ENCODE results near the gene PGP.

Gene PGP

GRCh38 chr16:2174396-2175131 is 40.1 kb downstream of the PGP start:
- no peak overlapping the region for H3K27ac ChIP-seq
- peaks cover 52 to 85% (median 80%) of the 10 kb centered on the region in 3 donors for H3K36me3 ChIP-seq
- no peak for DNase-seq
- H3K9me3 ChIP-seq: no peaks in the 10 kb centered on the region
- intact Hi-C loops (cut with DNase I; ENCODE audit: low total_unique reads): no loop called here
- no peak overlapping the region for H3K4me3 ChIP-seq
- H3K27me3 ChIP-seq: peaks cover 0 to 12% of the 10 kb centered on the region in 2 donors
- no peak for TF ChIP-seq CTCF (IDR thresholded peaks at IDR 0.05)
- H3K4me1 ChIP-seq: peaks cover 0 to 3% (median 0%) of the 10 kb centered on the region in 4 donors

- intact Hi-C loops (cut with DNase I; ENCODE audit: low total_unique reads): no loop called here
- H3K4me1 ChIP-seq: peaks cover 0 to 3% (median 0%) of the 10 kb centered on the region in 4 donors
- peaks cover 0 to 8% of the 10 kb centered on the region in 2 donors for H3K27me3 ChIP-seq
- DNase-seq: no peak
- H3K36me3 ChIP-seq: peaks cover 52 to 91% (median 85%) of the 10 kb centered on the region in 3 donors
- H3K9me3 ChIP-seq: no peaks in the 10 kb centered on the region
- no peak overlapping the region for H3K27ac ChIP-seq
- H3K4me3 ChIP-seq: no peak overlapping the region
- no peak for TF ChIP-seq CTCF (IDR thresholded peaks at IDR 0.05)
Measured at GRCh38 chr16:2173916-2174315, 40.7 kb downstream of the PGP start.

DNA sequence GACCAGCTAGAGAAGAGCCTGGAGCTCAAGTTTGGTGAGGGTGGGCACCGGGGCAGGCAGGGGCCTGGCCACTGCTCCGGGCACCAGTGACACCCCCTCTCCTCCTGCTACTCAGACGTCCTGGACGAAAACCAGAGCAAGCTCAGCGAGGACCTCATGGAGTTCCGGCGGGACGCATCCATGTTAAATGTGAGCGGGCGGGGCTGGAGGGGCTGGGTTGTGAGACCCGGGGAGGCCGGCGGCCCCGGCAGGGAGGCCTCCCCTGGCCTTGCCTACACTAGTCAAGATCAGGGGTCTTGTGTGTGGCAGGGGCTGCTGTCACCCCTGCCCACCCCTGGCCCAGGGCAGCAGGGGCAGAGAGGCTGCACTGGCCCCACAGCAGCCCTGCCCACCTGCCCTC is 41.3 kb downstream of the PGP start:
- H3K36me3 ChIP-seq: peaks cover 56 to 95% (median 90%) of the 10 kb centered on the region in 3 donors
- no peaks in the 10 kb centered on the region for H3K9me3 ChIP-seq
- TF ChIP-seq CTCF (IDR thresholded peaks at IDR 0.05): no peak
- DNase-seq: no peak
- H3K27ac ChIP-seq: no peak overlapping the region
- H3K4me1 ChIP-seq: peaks cover 0 to under 1% (median 0%) of the 10 kb centered on the region in 4 donors
- H3K27me3 ChIP-seq: peaks cover 0 to 5% of the 10 kb centered on the region in 2 donors
- H3K4me3 ChIP-seq: no peak overlapping the region
- intact Hi-C loops (cut with DNase I; ENCODE audit: low total_unique reads): no loop called here

DNA sequence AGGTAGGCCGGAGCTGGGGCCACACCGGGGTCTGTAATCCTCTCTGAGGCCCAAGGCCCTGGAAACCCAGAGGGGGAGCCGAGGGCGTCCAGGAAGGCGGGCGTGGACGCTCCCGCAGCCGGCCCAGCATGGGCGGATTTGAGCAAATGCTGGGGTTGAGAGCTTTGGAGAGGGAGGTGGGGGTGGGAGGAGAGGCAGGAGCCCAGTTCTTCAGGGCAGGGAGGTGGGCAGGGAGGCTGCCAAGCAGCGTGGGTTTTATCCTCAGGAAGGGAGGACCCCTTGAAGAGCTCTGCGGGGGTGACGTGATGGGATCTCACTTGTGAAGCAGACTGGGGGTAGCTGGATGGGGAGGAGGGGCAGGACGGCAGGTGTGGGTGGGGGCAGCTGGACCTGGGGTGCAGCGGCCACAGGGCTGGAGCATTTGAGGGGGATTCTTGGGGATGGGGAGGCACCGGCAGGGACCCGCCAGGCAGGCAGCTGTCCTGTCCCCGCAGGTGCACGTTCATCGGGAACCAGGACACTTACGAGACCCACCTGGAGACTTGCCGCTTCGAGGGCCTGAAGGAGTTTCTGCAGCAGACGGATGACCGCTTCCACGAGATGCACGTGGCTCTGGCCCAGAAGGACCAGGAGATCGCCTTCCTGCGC is 41.8 kb downstream of the PGP start:
- Histone ChIP-seq H3K4me1 (no peaks in the 10 kb centered on the region), H3K27ac (no peak overlapping the region), H3K36me3 (peaks cover 60 to 98% (median 91%) of the 10 kb centered on the region in 3 donors), H3K9me3 (no peaks in the 10 kb centered on the region), H3K4me3 (no peak overlapping the region), H3K27me3 (no peaks in the 10 kb centered on the region)
- no peak for TF ChIP-seq CTCF (IDR thresholded peaks at IDR 0.05)
- no peak for DNase-seq
- intact Hi-C loops (cut with DNase I; ENCODE audit: low total_unique reads): no loop called here

DNA sequence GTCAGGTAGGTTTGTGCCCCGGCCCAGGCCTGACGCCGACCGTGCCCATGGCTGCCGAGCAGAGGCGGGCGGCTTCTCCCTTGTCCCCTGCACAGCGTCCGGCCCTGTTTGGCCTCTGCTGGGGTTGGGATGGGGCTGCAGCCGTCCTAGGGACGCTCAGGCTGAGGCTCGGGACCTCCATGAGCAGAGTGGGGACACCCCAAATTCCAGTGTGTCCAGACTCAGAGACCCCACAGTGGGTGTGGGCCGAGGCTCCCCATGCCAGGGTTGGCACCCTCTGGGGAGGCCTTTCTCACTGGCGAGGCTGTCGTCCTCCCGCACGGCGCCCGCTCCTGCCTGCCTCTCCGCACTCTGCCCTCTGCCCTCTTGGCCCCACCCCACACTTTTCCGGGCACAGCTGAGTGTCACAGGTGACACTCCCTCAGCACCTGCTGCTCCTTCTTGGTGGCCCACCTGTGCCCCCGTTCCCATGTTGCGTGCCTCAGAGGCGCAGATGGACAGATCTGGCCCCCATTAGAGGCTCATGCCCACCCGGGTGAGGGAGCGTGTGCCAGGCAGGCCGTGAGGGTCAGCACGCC is 43.0 kb downstream of the PGP start:
- Histone ChIP-seq H3K4me3 (no peak overlapping the region), H3K36me3 (peaks cover 56 to 98% (median 91%) of the 10 kb centered on the region in 3 donors)
- intact Hi-C loops (cut with DNase I; ENCODE audit: low total_unique reads): no loop called here

More for the DNA sequence above, 43.0 kb downstream of the PGP start:
- TF ChIP-seq CTCF (IDR thresholded peaks at IDR 0.05): no peak
- Histone ChIP-seq H3K4me1 (no peaks in the 10 kb centered on the region), H3K27me3 (no peaks in the 10 kb centered on the region), H3K27ac (no peak overlapping the region), H3K9me3 (no peaks in the 10 kb centered on the region)
- DNase-seq: no peak
